SH-SY5Y (cell line): ENCODE measurements around the gene TBC1D16.

ENCODE experiments used
- GATA2 ChIP-seq: IDR thresholded peaks from 2 replicates; pipeline ENCODE4 v1.6.1; 2011; ENCODE audit warnings: mild to moderate bottlenecking, low read depth, low read length
- GATA3 ChIP-seq: IDR thresholded peaks from 2 replicates; pipeline ENCODE4 v1.6.1; 2011; ENCODE audit warnings: low read depth, mild to moderate bottlenecking, low read length, moderate library complexity

TBC1D16 gene

DNA sequence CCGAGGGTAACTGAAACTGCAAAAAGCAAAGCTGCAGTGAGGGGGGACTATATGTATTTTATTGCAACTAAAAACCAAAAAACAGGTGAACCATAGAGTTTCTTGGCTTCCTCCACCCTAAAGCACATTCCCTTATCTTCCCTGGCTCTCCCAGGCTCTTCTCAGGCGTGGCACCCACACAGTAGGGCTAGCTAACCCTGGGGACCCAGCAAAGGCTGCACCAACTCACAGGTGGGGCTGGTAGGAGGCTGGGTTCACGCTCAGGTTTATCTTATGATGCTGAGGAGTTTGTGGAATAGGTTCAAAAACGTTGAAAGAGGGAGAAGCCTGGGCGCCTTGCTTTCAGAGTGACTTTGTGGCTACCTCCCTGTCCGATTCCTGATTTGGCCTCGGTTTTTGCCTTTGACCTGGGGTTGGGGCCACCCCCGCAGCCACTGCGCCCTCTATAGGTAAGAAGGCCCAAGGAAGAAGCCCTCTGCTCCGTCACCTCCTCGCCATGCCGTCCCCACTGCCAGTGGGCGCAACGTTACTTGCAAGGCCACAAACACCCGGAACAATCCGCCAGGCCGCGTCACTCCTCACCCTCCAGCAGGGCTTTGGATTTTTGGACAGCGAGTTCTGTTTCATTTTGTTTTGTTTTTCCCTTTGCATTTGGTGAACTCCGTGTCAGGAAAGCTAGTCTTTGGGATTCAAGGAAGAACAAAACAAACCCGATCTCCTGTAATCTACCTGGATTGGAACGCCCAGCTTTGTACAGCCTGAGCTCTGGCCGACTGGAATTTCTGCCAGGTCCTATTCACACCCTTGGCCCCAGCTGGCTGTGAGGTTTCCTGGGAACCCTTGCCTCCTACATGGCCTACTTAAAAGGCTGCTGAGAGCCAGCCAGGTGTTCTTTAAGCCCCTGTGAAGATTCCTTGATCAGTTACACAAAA, 60.8 kb downstream of the TBC1D16 start:
- no peak for TF ChIP-seq GATA2

DNA sequence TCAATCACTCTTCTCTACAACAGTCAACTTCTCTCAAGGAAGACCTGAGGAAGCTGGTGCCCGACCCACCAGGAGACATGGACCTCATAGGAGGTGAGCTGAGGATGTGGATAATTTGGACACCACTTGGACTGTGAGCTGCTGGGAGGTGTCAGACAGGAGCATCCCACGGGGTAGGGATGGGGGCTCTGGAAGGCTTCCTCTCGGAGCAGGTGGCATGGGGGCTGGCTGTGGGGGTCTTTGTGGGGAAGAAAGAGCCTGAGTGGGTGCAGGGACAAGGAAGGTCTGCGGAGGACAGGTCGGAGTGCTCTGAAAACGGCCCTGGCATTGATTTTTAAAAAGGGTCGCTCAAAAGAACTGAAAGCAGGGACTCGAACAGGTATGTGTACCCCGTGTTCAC, 64.0 kb downstream of the TBC1D16 start:
- TF ChIP-seq GATA2 (no peak), GATA3 (no peak)

DNA sequence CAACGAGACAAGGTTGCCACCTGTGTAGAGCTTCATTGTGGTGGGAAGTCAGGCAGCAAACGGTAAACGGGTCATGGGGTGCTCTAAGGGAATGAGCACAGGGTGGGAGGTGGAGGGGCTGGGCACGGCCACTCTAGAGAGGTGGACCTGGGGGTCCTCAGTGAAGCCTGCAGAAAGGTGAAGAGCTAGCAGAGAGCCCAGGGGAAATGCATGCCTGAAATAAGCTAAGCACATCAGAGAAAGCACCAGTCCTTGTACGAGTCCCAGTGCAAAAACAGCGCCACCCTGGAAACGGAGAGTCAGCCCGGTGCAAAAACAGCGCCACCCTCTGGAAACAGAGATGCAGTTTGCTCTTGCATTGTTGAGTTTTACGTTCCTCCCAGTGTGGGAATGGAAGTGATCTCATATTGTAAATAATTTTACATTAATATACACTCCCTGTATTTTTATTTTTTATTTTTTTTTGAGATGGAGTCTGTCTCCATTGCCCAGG, 65.0 kb downstream of the TBC1D16 start:
- TF ChIP-seq GATA3 (no peak), GATA2 (no peak)

DNA sequence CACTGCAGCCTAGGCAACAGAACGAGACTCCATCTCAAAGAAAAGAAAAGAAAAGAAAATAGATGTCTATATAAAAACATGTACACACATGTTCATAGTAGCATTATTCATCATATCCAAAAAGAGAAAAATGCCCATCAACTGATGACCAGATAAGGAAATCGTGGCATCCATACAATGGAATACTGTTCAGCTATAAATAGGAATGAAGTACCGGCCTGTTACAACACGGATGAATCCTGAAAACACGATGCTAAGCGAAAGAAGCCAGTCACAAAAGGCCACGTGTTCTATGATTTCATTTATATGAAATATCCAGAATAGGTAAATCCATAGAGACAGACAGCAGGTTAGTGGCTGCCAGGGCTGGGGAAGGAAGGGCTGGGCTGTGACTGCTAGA, 65.8 kb downstream of the TBC1D16 start:
- TF ChIP-seq GATA2 (no peak), GATA3 (no peak)

DNA sequence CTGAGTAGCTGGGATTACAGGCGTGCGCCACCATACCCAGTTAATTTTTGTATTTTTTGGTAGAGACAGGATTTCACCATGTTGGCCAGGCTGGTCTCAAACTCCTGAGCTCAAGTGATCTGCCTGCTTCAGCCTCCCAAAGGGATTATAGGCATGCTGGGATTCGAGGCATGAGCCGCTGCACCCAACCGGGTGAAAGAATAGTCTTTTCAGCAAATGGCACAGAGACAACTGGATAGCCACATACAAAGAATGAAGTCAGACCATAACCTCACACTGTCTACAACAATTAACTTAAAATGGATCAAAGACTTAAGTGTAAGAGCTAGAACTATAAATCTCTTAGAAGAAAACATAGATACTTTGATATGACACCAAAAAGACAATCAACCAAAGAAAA, 67.6 kb downstream of the TBC1D16 start:
- TF ChIP-seq GATA3 (no peak), GATA2 (no peak)

DNA sequence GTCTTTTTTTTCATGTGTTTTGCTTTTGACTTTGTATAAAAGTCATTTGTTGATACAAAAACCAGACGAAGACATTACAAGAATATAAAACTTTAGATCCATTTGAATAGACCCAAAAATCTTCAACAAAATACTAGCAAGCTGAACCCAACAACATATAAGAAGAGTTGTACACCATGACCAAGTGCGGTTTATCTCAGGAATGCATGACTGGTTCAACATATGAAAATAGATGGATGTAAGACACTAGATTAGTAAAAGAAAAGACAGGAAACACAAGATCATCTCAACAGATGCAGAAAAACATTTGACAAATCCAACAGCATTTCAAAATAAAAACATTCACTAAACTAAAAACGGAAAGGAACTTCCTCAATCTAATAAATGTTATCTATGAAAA, 69.0 kb downstream of the TBC1D16 start:
- no peak for TF ChIP-seq GATA3
- no peak for TF ChIP-seq GATA2

DNA sequence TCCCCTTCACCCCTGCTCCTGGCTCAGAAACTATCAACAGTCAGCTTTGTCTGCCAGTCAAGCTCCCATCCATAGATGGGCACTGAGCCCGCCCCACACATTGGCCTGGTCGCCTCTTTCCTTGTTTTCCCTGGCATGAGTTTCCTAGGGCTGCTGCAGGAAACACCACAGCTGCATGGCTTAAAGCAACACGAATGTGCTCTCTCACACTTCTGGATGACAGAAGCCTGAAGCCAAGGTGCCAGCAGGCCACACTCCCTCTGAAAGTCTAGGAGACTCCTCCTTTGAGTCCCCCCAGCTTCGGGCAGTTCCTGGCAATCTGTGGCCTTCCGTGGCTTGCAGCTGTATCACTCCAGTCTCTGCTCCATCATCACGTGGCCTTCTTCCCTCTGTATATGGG, 69.9 kb downstream of the TBC1D16 start:
- TF ChIP-seq GATA3 (no peak), GATA2 (no peak)

DNA sequence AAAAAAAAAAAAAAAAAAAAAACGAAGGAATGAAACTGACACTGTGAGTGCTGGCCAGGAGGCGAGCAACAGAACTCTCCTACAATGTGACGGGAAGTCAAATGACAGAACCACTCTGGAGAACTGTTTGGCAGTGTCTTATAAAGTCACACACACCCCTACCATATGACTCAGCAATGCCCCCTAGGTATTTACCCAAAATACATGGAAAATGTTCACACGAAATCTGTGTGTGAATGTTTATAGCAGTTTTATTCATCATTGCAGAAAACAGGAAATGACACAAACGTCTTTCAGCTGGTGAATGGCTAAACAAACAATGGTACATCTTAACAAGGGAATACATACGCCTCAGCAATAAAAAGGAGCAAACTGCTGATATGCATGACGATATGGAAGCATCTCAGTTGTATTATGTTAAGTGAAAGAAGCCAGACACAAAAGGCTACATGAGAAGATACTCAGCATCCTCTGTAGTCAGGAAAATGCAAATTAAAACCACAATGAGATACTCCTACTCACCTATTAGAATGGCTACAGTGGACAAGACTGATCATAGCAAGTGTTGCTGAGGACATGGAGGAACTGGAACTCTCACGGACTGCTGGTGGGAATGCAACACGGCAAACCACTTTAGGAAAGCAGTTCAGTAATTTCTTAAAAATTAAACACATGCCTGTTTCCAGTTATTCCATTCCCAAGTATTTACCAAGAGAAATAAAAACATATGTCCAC, 74.7 kb downstream of the TBC1D16 start:
- TF ChIP-seq GATA2 (no peak), GATA3 (no peak)

DNA sequence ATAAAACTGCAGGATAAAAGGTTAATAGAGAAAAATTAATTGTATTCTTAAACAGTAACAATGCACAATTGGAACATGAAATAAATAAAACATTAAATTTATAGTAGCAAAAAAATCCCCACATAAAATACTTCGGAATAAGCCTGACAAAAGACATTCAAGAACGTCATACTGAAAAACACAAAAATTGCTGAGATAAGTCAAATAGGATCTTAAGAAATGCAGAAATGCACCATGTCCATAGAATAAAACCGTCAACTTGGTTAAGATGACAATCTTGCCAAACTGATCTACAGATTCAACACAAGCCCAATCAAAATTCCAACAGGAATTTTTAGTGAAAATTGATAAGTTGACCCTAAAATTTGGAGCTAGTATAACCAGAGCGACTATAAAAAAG, 76.6 kb downstream of the TBC1D16 start:
- TF ChIP-seq GATA3: no peak
- TF ChIP-seq GATA2: no peak

DNA sequence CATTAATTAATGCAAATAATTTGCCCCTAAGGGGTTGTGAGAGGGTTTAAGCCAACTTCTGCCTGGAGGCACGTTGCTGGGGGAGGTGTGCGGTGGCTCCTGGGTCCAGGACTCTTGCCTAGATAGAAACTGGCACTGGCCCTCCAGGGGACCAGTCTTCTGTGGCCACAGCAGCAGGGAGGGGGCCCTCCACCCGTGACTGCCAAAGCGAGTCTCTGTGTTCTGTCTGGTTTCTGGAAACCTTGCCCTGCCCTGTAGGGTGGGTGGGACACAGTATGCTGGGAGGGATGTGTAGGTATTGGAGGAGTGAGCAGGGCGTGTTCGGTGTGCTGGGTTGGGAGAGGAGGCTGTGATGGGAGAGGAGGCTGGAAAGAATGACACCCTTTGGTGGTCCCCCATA, 78.8 kb downstream of the TBC1D16 start:
- TF ChIP-seq GATA2: no peak
- TF ChIP-seq GATA3: no peak

DNA sequence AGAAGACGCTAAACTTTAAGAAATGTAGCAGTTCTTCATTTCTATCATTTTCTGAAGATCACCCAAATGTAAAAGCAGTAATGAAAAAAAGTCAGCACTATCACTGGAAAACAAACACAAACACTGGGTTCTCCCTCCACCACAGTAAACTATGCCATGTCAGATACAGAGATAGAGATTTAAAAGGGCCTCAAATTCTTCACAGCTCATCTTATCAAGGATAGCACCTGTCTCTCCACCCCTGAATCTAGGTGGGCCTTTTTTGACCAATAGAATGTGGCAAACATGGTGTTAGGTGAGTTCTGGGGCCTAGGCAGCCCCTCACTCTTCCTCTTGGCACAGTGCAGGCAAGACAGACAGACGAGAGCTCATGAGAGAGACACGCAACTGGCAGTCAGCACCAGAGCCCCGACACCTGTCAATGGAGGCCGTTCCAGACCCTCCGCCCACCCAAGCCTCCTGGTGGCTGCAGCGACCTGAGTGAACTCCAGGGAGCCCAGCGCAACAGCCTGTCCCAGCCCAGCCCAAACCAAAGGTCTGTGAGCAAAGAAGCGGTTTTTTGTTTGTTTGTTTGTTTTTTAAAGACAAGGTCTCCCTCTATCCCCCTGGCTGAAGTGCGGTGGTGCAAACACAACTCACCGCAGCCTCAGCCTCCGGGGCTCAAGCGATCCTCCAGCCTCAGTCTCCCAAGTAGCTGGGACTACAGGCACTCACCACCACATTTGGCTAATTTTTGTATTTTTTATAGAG, 79.8 kb downstream of the TBC1D16 start:
- TF ChIP-seq GATA2 (no peak), GATA3 (no peak)

DNA sequence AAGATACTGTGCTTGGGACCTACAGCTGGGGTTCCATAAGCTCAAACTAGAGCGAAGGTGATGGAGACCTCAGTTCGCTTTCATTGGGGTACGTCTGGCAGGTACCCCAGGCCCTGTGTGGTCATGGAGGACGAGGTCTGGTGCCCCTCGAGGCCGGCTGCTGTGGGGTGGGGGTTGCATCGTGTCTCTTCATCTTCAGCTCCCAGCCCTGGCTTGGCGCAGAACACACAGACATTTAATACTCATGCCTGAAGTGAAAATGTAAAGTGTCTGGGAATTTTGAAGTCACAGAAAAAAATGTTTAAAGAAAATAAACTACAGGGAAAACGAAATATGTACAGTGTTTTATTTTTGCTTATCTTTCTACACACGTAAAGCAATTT, 80.5 kb downstream of the TBC1D16 start:
- TF ChIP-seq GATA3: no peak

DNA sequence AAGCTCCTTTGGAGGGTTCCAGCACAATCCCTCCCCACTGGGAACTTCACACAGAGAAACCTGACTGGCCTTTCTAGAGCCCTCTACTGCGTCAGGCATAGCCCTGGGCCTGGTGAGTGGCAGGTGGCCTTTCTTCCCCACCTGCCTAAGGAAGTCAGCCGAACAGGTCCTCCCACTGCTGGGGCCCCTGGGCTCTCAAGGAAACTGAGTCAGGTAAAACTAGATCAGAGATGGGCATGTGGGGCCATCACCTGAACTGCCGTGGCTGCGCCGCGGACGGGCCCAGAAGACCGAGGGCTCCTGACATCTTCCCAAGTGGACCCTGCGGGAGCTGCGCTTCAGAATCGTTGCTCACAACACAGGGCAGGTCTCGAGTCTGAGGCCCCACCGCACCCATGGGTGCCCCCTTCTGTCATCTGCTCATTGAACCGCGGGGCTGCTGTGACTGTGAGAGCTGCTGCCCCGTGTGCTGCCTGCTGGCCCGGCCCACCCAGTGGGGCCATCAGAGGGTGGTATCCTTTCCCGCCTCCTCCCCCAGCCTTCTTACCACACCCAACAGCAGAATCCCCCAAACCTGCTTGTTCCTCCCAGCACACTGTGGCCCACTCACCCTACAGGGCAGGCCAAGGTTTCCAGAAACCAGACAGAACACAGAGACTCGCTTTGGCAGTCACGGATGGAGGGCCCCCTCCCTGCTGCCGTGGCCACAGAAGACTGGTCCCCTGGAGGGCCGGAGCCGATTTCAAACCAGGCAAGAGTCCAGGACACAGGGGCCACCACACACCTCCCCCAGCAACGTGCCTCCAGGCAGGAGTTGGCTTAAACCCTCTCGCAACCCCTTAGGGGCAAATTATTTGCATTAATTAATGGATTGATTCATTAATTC, 81.1 kb downstream of the TBC1D16 start:
- no peak for TF ChIP-seq GATA2
- TF ChIP-seq GATA3: no peak
